ENCODE data around the gene ALAD. TPM values are rescaled to one million over a fixed set of nuclear protein-coding genes. Genes with fewer than 3 reads are reported as not detected.

Gene ALAD
- total and polyA plus RNA-seq, 9 of the 15 experiments (the other 6 are each of a cell fraction or from before 2014, with no cell fraction given) = 1.3 to 12.7 (median 6.8) TPM

DNA sequence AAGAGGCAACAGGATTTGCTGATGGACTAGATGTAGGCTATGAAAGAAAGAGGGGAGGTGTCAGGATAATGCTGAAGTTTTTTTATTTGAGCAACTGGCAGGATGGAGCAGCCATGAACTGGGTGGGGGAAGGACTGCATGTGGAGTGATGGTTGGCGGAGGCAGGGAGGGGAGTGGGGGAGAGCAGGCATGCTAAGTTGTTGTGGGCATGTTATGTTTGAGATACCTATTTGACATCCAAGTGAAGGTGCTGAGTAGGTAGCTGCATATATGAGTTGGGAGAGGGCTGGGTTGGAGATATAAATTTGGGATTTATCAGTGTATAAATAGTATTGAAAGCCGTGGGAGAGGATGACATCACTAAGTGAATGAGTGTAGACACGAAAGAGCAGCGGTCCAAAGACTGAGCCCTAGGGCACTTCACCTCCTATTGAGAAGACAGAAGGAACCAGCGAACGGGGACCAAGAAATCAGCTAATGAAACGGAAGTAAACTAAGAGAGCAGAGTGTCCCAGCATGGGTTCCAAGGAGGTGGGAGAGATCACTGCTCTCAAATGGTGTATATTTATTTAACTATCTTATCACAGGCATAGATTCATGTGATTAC is 44.3 kb downstream of the ALAD start:
- DNase-seq (ENCODE audit: extremely low read depth in 1 of 4, low spot score in 3 of 4) (no peak), ATAC-seq (no peak), FAIRE-seq (no peak)
- H3K27ac ChIP-seq (ENCODE audit: extremely low read depth, low read depth, low read length) = no peak overlapping the region
- in situ Hi-C loops (cut with MboI) = no loop called here
- no peaks in the 10 kb centered on the region for H3K9me1 ChIP-seq (ENCODE audit: control insufficient read depth, insufficient read depth, low read length)
- H3K36me3 ChIP-seq (ENCODE audit: control insufficient read depth, insufficient read depth, low read length) = no peaks in the 10 kb centered on the region
- H3K9me3 ChIP-seq (replicated peaks; ENCODE audit: control insufficient read depth, insufficient read depth, low read depth, low read length) = no peaks in the 10 kb centered on the region
- BruUV-seq (replicated peaks) = no TSS peak
- H4K20me1 ChIP-seq (replicated peaks; ENCODE audit: control insufficient read depth, insufficient read depth, low read length) = no peaks in the 10 kb centered on the region
- H2AFZ ChIP-seq (ENCODE audit: low read depth, low read length) = no peak overlapping the region
- H3K79me2 ChIP-seq (ENCODE audit: control insufficient read depth, insufficient read depth, low read length) = no peaks in the 10 kb centered on the region
- WGBS (ENCODE audit: insufficient coverage, low coverage, missing lambda C conversion rate) = 31% methylated on average over 7 of the region's 7 CpGs
- peaks cover 0 to 13% of the 10 kb centered on the region in 2 experiments; a peak in 2 of 5 replicates for H3K27me3 ChIP-seq (ENCODE audit: control insufficient read depth in 2 of 2, insufficient read depth in 2 of 2, low read length in 2 of 2)
- H3K4me1 ChIP-seq (replicated peaks in 1 of 2; ENCODE audit: control insufficient read depth in 2 of 2, insufficient read depth in 2 of 2, low read length in 2 of 2) = peaks cover 6 to 10% of the 10 kb centered on the region in 2 experiments; a peak in 4 of 5 replicates
- intact Hi-C loops (cut with micrococcal nuclease) = loop anchor here (5.0 kb wide), 1 partner anchor 301 kb away; no protein-coding TSS in a partner anchor
- ChIA-PET POLR2A (interaction anchor here (0.6 kb wide), 2 partner anchors 15 to 82 kb away, joined by 3 read pairs; no protein-coding TSS in a partner anchor), CTCF (ENCODE audit: low intra/inter-chr PET ratio) (no interaction called here)
- no peak overlapping the region for H3K4me2 ChIP-seq (ENCODE audit: insufficient read depth, low read length)
- no peak overlapping the region for H3K4me3 ChIP-seq
- H3K9ac ChIP-seq (ENCODE audit: insufficient read depth in 1 of 2, low read depth in 2 of 2, low read length in 2 of 2) = no peak overlapping the region
- TF ChIP-seq ZNF347 (CRISPR knock-in tag; IDR thresholded peaks at IDR 0.05; ENCODE audit: low read depth) (no peak), CSDE1 (IDR thresholded peaks at IDR 0.05) (no peak), NFATC3 (IDR thresholded peaks at IDR 0.05) (no peak), ZNF311 (CRISPR knock-in tag; IDR thresholded peaks at IDR 0.05) (no peak), SIN3A (IDR thresholded peaks at IDR 0.05; ENCODE audit: borderline replicate concordance in 2 of 2, control insufficient read depth in 1 of 2, low read depth in 2 of 2, low read length in 2 of 2) (no peak), BMI1 (IDR thresholded peaks at IDR 0.05; ENCODE audit: low read length) (no peak), DMBX1 (CRISPR knock-in tag; IDR thresholded peaks at IDR 0.05; ENCODE audit: borderline replicate concordance) (no peak), GATA2 (CRISPR knock-in tag; IDR thresholded peaks at IDR 0.05) (no peak)
- TF ChIP-seq, protein P1, sequence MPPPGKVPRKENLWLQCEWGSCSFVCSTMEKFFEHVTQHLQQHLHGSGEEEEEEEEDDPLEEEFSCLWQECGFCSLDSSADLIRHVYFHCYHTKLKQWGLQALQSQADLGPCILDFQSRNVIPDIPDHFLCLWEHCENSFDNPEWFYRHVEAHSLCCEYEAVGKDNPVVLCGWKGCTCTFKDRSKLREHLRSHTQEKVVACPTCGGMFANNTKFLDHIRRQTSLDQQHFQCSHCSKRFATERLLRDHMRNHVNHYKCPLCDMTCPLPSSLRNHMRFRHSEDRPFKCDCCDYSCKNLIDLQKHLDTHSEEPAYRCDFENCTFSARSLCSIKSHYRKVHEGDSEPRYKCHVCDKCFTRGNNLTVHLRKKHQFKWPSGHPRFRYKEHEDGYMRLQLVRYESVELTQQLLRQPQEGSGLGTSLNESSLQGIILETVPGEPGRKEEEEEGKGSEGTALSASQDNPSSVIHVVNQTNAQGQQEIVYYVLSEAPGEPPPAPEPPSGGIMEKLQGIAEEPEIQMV (tag; conservative IDR thresholded peaks at IDR 0.05; ENCODE audit: low read depth) = no peak
- TF ChIP-seq, protein P2, sequence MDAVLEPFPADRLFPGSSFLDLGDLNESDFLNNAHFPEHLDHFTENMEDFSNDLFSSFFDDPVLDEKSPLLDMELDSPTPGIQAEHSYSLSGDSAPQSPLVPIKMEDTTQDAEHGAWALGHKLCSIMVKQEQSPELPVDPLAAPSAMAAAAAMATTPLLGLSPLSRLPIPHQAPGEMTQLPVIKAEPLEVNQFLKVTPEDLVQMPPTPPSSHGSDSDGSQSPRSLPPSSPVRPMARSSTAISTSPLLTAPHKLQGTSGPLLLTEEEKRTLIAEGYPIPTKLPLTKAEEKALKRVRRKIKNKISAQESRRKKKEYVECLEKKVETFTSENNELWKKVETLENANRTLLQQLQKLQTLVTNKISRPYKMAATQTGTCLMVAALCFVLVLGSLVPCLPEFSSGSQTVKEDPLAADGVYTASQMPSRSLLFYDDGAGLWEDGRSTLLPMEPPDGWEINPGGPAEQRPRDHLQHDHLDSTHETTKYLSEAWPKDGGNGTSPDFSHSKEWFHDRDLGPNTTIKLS (IDR thresholded peaks at IDR 0.05; ENCODE audit: borderline replicate concordance, low read depth) = no peak
- TF ChIP-seq, protein P3, sequence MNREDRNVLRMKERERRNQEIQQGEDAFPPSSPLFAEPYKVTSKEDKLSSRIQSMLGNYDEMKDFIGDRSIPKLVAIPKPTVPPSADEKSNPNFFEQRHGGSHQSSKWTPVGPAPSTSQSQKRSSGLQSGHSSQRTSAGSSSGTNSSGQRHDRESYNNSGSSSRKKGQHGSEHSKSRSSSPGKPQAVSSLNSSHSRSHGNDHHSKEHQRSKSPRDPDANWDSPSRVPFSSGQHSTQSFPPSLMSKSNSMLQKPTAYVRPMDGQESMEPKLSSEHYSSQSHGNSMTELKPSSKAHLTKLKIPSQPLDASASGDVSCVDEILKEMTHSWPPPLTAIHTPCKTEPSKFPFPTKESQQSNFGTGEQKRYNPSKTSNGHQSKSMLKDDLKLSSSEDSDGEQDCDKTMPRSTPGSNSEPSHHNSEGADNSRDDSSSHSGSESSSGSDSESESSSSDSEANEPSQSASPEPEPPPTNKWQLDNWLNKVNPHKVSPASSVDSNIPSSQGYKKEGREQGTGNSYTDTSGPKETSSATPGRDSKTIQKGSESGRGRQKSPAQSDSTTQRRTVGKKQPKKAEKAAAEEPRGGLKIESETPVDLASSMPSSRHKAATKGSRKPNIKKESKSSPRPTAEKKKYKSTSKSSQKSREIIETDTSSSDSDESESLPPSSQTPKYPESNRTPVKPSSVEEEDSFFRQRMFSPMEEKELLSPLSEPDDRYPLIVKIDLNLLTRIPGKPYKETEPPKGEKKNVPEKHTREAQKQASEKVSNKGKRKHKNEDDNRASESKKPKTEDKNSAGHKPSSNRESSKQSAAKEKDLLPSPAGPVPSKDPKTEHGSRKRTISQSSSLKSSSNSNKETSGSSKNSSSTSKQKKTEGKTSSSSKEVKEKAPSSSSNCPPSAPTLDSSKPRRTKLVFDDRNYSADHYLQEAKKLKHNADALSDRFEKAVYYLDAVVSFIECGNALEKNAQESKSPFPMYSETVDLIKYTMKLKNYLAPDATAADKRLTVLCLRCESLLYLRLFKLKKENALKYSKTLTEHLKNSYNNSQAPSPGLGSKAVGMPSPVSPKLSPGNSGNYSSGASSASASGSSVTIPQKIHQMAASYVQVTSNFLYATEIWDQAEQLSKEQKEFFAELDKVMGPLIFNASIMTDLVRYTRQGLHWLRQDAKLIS (CRISPR knock-in tag; IDR thresholded peaks at IDR 0.05) = no peak
- TF ChIP-seq, protein P4, sequence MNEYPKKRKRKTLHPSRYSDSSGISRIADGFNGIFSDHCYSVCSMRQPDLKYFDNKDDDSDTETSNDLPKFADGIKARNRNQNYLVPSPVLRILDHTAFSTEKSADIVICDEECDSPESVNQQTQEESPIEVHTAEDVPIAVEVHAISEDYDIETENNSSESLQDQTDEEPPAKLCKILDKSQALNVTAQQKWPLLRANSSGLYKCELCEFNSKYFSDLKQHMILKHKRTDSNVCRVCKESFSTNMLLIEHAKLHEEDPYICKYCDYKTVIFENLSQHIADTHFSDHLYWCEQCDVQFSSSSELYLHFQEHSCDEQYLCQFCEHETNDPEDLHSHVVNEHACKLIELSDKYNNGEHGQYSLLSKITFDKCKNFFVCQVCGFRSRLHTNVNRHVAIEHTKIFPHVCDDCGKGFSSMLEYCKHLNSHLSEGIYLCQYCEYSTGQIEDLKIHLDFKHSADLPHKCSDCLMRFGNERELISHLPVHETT (CRISPR knock-in tag; conservative IDR thresholded peaks at IDR 0.05 in 1 of 2, IDR thresholded peaks at IDR 0.05 in 1 of 2) = no peak
